Breast epithelium (tissue), 4 donors: Measurements from ENCODE around the gene GNB3. TPM values are rescaled to one million over a fixed set of nuclear protein-coding genes. Genes with fewer than 3 reads are reported as not detected.

ENCODE experiments used
- DNase-seq, 2 donors: peaks; one replicate each; pipeline ENCODE4 v3.0.0-alpha.2; 2019; ENCODE audit warnings: low spot score in 2 of 2
- H3K27ac ChIP-seq, 2 donors: fragments of 200-600 bp; sonication (generic) in 1 of 2; one replicate each; pipeline ENCODE4 v1.5.1; 2016 to 2019; ENCODE audit warnings: mild to moderate bottlenecking in 1 of 2
- H3K27me3 ChIP-seq, 2 donors: fragments of 200-600 bp; sonication (generic) in 1 of 2; one replicate each; pipeline versions ENCODE4 v1.5.1 to v1.6.0; 2017 to 2019; ENCODE audit warnings: control low read depth in 1 of 2, mild to moderate bottlenecking in 1 of 2
- H3K36me3 ChIP-seq: fragments of 200-600 bp; one replicate; pipeline ENCODE4 v1.5.1; 2019
- H3K4me1 ChIP-seq, 2 donors: fragments of 200-600 bp; sonication (generic); one replicate each; pipeline ENCODE4 v1.5.1; 2016 to 2019; ENCODE audit warnings: control low read depth in 1 of 2
- H3K4me3 ChIP-seq, 3 donors: fragments of 200-600 bp; sonication (generic); 1 replicate in 2 of 3; 2 replicates in 1 of 3; pipeline ENCODE4 v1.5.1; 2016 to 2019; ENCODE audit warnings: mild to moderate bottlenecking in 3 of 3, moderate library complexity in 2 of 3
- H3K9me3 ChIP-seq, 2 donors: fragments of 200-600 bp; sonication (generic) in 1 of 2; one replicate each; pipeline ENCODE4 v1.5.1; 2016 to 2019; ENCODE audit warnings: control low read depth in 1 of 2
- CTCF ChIP-seq, 3 donors: fragments of 450-650 bp; IDR thresholded peaks; one replicate each; pipeline ENCODE4 v1.5.1; 2016 to 2017; ENCODE audit warnings: antibody characterized with exemption in 3 of 3, mild to moderate bottlenecking in 3 of 3, moderate library complexity in 3 of 3
- POLR2A ChIP-seq: fragments of 450-650 bp; IDR thresholded peaks from one replicate; pipeline ENCODE4 v1.6.1; 2016; ENCODE audit warnings: antibody characterized with exemption, mild to moderate bottlenecking, moderate library complexity
- POLR2AphosphoS5 ChIP-seq, 3 donors: sonication (generic); formaldehyde crosslinking; IDR thresholded peaks; one replicate each; pipeline ENCODE4 v1.6.1; 2017; ENCODE audit warnings: antibody characterized with exemption in 3 of 3
- intact Hi-C: fragments of 100-400 bp; cut with DNase I; formaldehyde crosslinking; loops from one replicate; pipeline ENCODE4 v1.15.1; 2023; ENCODE audit warnings: low total_unique reads
- total RNA-seq, 3 donors: library from RNA; depleted of rRNA; stranded (reverse); fragments of >200 nt; gene quantifications; one replicate each; pipeline ENCODE4 v1.1.0, GENCODE V29; 2016

The GNB3 gene
- total RNA-seq, 3 donors from 2014 or later: 0.80 to 3.3 (median 2.2) TPM

GRCh38 chr12:6823182-6824084 is 17.3 kb upstream of the GNB3 start:
- intact Hi-C loops: loop anchor here (10.0 kb wide), 1 partner anchor 209 kb away; no protein-coding TSS in a partner anchor
- Histone ChIP-seq H3K9me3 (no peaks in the 10 kb centered on the region), H3K27ac (no peak overlapping the region), H3K27me3 (peaks cover 5 to 19% of the 10 kb centered on the region in 2 donors), H3K4me1 (peaks cover 0 to 9% of the 10 kb centered on the region in 2 donors), H3K36me3 (no peaks in the 10 kb centered on the region), H3K4me3 (no peak overlapping the region)
- DNase-seq: no peak
- no peak for TF ChIP-seq POLR2AphosphoS5 (IDR thresholded peaks at IDR 0.05)
- TF ChIP-seq POLR2A: no peak
- no peak for TF ChIP-seq CTCF (IDR thresholded peaks at IDR 0.05)

DNA sequence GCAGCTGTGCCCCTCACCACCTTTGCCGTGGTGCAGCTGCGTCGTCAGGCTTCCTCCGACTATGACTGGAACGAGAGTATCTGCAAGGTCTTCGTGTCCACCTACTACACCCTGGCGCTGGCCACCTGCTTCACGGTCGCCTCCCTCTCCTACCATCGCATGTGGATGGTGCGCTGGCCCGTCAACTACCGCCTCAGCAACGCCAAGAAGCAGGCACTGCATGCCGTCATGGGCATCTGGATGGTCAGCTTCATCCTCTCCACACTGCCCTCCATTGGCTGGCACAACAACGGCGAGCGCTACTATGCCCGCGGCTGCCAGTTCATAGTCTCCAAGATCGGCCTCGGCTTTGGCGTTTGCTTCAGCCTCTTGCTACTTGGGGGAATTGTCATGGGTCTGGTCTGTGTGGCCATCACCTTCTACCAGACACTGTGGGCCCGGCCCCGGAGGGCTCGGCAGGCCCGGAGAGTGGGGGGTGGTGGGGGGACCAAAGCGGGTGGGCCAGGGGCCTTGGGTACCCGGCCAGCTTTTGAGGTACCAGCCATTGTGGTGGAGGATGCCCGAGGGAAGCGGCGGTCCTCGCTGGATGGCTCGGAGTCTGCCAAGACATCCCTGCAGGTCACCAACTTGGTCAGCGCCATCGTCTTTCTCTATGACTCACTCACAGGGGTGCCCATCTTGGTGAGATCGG is 16.5 kb upstream of the GNB3 start:
- H3K4me1 ChIP-seq: peaks cover 0 to 9% of the 10 kb centered on the region in 2 donors
- H3K4me3 ChIP-seq: no peak overlapping the region
- H3K27me3 ChIP-seq: peaks cover 5 to 19% of the 10 kb centered on the region in 2 donors
- TF ChIP-seq POLR2A: no peak
- no peak for TF ChIP-seq CTCF (IDR thresholded peaks at IDR 0.05)
- TF ChIP-seq POLR2AphosphoS5 (IDR thresholded peaks at IDR 0.05): no peak
- H3K36me3 ChIP-seq: no peaks in the 10 kb centered on the region
- no peak for DNase-seq
- intact Hi-C loops: loop anchor here (10.0 kb wide), 1 partner anchor 209 kb away; no protein-coding TSS in a partner anchor
- no peaks in the 10 kb centered on the region for H3K9me3 ChIP-seq
- no peak overlapping the region for H3K27ac ChIP-seq

DNA sequence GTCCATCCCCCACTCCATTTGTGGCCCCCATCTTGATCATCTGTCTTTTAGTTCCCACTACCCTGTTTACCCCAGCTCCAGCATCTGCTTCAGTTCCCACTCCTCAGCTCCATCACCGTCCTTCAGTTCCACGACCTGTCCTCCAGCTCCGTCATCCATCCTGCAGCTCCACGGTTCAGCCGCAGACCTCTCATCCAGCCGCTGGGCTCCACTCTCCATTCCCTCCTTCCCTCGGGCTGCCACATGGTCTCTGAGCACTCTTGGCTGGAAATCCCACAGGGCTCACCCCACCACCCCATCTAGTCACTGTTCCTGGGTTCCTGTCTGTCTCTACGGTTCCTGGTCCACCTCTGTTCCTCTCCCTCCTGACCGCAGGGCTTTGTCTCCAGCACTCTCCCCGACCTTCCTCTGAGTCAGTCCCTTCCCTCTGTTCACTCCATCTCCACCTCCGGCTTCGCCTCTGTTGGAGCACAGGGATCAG is 15.8 kb upstream of the GNB3 start:
- H3K9me3 ChIP-seq: no peaks in the 10 kb centered on the region
- H3K27ac ChIP-seq: peak overlapping the region in 1 of 2 donors; percentile 8
- H3K36me3 ChIP-seq: no peaks in the 10 kb centered on the region
- H3K4me3 ChIP-seq: peak overlapping the region in 2 of 3 donors; percentile 23 to 56
- intact Hi-C loops: loop anchor here (10.0 kb wide), 1 partner anchor 210 kb away; no protein-coding TSS in a partner anchor
- peaks cover 5 to 19% of the 10 kb centered on the region in 2 donors for H3K27me3 ChIP-seq
- DNase-seq: no peak
- TF ChIP-seq POLR2A (no peak), CTCF (IDR thresholded peaks at IDR 0.05) (no peak), POLR2AphosphoS5 (IDR thresholded peaks at IDR 0.05) (no peak)
- H3K4me1 ChIP-seq: peaks cover 0 to 14% of the 10 kb centered on the region in 2 donors

DNA sequence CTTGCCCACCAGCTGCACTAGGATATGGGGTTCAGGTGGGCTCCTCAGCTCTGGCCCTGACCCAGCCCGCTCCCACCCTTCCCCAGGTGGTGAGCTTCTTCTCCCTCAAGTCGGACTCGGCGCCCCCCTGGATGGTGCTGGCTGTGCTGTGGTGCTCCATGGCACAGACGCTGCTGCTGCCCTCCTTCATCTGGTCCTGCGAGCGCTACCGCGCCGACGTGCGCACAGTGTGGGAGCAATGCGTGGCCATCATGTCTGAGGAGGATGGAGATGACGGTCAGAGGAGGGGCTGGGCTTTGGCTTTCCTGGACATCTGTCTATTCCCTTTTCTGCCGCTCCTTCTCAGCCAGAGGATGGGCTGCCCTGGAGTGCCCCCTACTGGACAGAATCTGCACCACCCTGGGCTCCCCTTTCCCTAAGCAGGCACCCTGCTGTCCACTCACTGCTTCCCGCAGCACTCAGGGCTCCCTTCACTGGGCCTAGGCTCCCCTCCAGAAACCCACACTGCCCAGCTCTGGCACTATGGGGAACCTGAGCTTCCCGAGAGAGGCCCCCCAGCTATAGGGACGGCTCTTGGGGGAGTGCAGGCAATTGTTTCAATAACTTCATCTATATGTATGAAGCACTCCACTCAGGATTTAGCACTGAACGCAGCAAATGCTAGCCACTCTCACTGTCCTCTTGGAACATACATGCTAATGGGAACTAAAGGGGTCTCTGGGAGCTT is 15.2 kb upstream of the GNB3 start:
- Histone ChIP-seq H3K4me1 (peaks cover 0 to 14% of the 10 kb centered on the region in 2 donors), H3K27me3 (peaks cover 5 to 19% of the 10 kb centered on the region in 2 donors), H3K4me3 (peak overlapping the region in 2 of 3 donors; percentile 23 to 56), H3K9me3 (no peaks in the 10 kb centered on the region), H3K36me3 (no peaks in the 10 kb centered on the region), H3K27ac (peak overlapping the region in 1 of 2 donors; percentile 8)
- intact Hi-C loops: loop anchor here (10.0 kb wide), 1 partner anchor 211 kb away; no protein-coding TSS in a partner anchor
- TF ChIP-seq POLR2A: no peak
- peak; percentile 90 to 92 (median 91) for TF ChIP-seq CTCF (IDR thresholded peaks at IDR 0.05)
- peak in 1 of 3 donors; percentile 21 for TF ChIP-seq POLR2AphosphoS5 (IDR thresholded peaks at IDR 0.05)
- DNase-seq: peak; percentile 75 to 89
